KMS-11 (cell line): ENCODE measurements around the gene TMEM87B.

Experiments
- H2AFZ ChIP-seq: fragments of 200-600 bp; sonication (generic); 2 replicates; pipeline ENCODE4 v1.6.1; 2016; ENCODE audit warnings: antibody characterized with exemption, mixed run types, low read depth
- H3K27ac ChIP-seq: fragments of 200-600 bp; sonication (generic); 2 replicates; pipeline ENCODE4 v1.6.1; 2016; ENCODE audit warnings: mild to moderate bottlenecking, mixed run types
- H3K27me3 ChIP-seq: fragments of 200-600 bp; sonication (generic); 2 replicates; pipeline ENCODE4 v1.6.1; 2017; ENCODE audit warnings: mild to moderate bottlenecking, low read depth, mixed run types, moderate library complexity; ENCODE audit not compliant: insufficient read depth
- H3K36me3 ChIP-seq: fragments of 200-600 bp; sonication (generic); 2 replicates; pipeline ENCODE4 v1.6.1; 2017; ENCODE audit warnings: mild to moderate bottlenecking, mixed run types; ENCODE audit not compliant: insufficient read depth
- H3K4me1 ChIP-seq: fragments of 200-600 bp; sonication (generic); 2 replicates; pipeline ENCODE4 v1.6.1; 2016; ENCODE audit warnings: mild to moderate bottlenecking, low read depth, mixed run types; ENCODE audit not compliant: poor library complexity, severe bottlenecking
- H3K4me2 ChIP-seq: fragments of 200-600 bp; sonication (generic); 2 replicates; pipeline ENCODE4 v1.7.0; 2016; ENCODE audit warnings: mild to moderate bottlenecking, mixed run types
- H3K4me3 ChIP-seq: fragments of 200-600 bp; sonication (generic); IDR thresholded peaks from 2 replicates; pipeline ENCODE4 v1.6.1; 2017; ENCODE audit warnings: low read depth, low read length, mixed read lengths; ENCODE audit not compliant: insufficient read depth
- H3K79me2 ChIP-seq: fragments of 200-600 bp; sonication (generic); 2 replicates; pipeline ENCODE4 v1.6.1; 2016; ENCODE audit warnings: low read depth, mixed run types; ENCODE audit not compliant: insufficient read depth
- H3K9ac ChIP-seq: fragments of 200-600 bp; sonication (generic); 2 replicates; pipeline ENCODE4 v1.6.1; 2016; ENCODE audit warnings: mild to moderate bottlenecking, mixed run types
- H4K20me1 ChIP-seq: fragments of 200-600 bp; sonication (generic); 2 replicates; pipeline ENCODE4 v1.6.1; 2016; ENCODE audit warnings: mild to moderate bottlenecking, mixed run types; ENCODE audit not compliant: insufficient read depth
- CTCF ChIP-seq: fragments of 200-600 bp; sonication (generic); conservative IDR thresholded peaks from 2 replicates; pipeline ENCODE4 v1.6.1; 2017; ENCODE audit warnings: low read depth, mild to moderate bottlenecking, antibody characterized with exemption, low read length, moderate library complexity, mixed read lengths

The TMEM87B gene

GRCh38 chr2:112162341-112162740 lies 107.3 kb downstream of the TMEM87B start:
- Histone ChIP-seq H3K27me3 (no peaks in the 10 kb centered on the region), H3K79me2 (no peaks in the 10 kb centered on the region), H3K27ac (no peak overlapping the region), H3K9ac (no peak overlapping the region), H3K36me3 (no peaks in the 10 kb centered on the region), H3K4me2 (no peak overlapping the region), H4K20me1 (no peaks in the 10 kb centered on the region), H3K4me3 (no peak overlapping the region), H2AFZ (no peak overlapping the region), H3K4me1 (no peaks in the 10 kb centered on the region)
- TF ChIP-seq CTCF: no peak

DNA sequence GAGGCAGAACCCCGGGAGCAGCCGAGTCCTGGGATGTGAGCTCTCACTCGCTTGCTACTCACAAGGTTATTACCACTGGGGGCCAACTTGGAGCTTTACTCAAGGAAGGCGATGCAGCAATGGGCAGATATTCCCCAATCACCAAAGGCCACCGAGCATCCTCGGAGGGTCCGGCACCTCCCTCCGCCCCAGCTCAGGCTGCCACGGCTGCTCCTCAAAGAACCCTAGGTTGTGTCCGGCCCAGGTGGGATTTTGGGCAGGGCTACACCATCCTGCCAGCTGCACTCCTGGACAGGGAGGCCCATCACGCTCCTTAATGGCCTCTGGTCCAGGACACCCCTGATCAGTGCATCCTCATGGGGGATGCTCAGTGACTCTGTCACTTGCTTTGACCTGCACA lies 107.9 kb downstream of the TMEM87B start:
- Histone ChIP-seq H4K20me1 (no peaks in the 10 kb centered on the region), H2AFZ (no peak overlapping the region), H3K4me2 (no peak overlapping the region), H3K79me2 (no peaks in the 10 kb centered on the region), H3K4me1 (no peaks in the 10 kb centered on the region), H3K27me3 (no peaks in the 10 kb centered on the region), H3K4me3 (no peak overlapping the region), H3K9ac (no peak overlapping the region), H3K27ac (no peak overlapping the region), H3K36me3 (no peaks in the 10 kb centered on the region)
- TF ChIP-seq CTCF: no peak

GRCh38 chr2:112163541-112163981 lies 108.5 kb downstream of the TMEM87B start:
- H3K27me3 ChIP-seq: no peaks in the 10 kb centered on the region
- H3K4me3 ChIP-seq: no peak overlapping the region
- H4K20me1 ChIP-seq: no peaks in the 10 kb centered on the region
- no peak overlapping the region for H2AFZ ChIP-seq
- no peak overlapping the region for H3K9ac ChIP-seq
- peaks cover 4% of the 10 kb centered on the region for H3K4me1 ChIP-seq
- no peak for TF ChIP-seq CTCF
- no peak overlapping the region for H3K4me2 ChIP-seq
- H3K27ac ChIP-seq: no peak overlapping the region
- H3K36me3 ChIP-seq: no peaks in the 10 kb centered on the region
- no peaks in the 10 kb centered on the region for H3K79me2 ChIP-seq

DNA sequence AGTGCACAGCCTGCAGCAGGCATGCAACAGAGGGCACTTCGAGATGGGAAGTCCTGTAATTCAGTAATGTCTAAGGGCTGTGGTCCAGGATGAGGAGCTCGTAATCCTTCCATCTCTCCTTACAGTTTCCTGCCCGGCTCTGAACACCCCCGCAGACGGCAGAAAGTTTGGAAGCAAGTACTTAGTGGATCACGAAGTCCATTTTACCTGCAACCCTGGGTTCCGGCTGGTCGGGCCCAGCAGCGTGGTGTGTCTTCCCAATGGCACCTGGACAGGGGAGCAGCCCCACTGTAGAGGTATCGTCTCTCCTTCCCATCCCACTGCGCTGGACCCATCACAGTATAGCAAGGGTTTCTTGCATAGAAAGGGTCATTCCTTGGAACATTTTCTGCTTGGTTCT lies 109.8 kb downstream of the TMEM87B start:
- H3K4me2 ChIP-seq: no peak overlapping the region

More for the DNA sequence above, 109.8 kb downstream of the TMEM87B start:
- peaks cover 9% of the 10 kb centered on the region for H3K4me1 ChIP-seq
- no peaks in the 10 kb centered on the region for H4K20me1 ChIP-seq
- H3K4me3 ChIP-seq: no peak overlapping the region
- H3K36me3 ChIP-seq: no peaks in the 10 kb centered on the region
- no peak overlapping the region for H3K27ac ChIP-seq
- H2AFZ ChIP-seq: no peak overlapping the region
- H3K9ac ChIP-seq: no peak overlapping the region
- H3K79me2 ChIP-seq: no peaks in the 10 kb centered on the region
- H3K27me3 ChIP-seq: no peaks in the 10 kb centered on the region
- TF ChIP-seq CTCF: no peak
